ENCODE results near the gene TOMM40.

Gene TOMM40

GRCh38 chr19:44914433-44915206, 23.6 kb downstream of the TOMM40 start, which contains the start of gene APOC1:
TSS of gene APOC1 (plus strand) at chr19:44914608. CDS start at chr19:44914892, 284 bp downstream.
- H3K4me3 ChIP-seq = peak within 1 kb of the TSS; percentile 30 to 48 (median 36)
- H3K27ac ChIP-seq = peak within 1 kb of the TSS in 19 of 21 experiments; percentile 5 to 83 (median 57)

GRCh38 chr19:44924243-44924725, 33.2 kb downstream of the TOMM40 start:
- H3K27ac ChIP-seq = peak overlapping the region in 9 of 21 experiments; percentile 7 to 73 (median 47)
- no peak overlapping the region for H3K4me3 ChIP-seq

- H3K27ac ChIP-seq = peak overlapping the region in 15 of 21 experiments; percentile 7 to 73 (median 50)
Measured at GRCh38 chr19:44925114-44925891, 34.2 kb downstream of the TOMM40 start.

DNA sequence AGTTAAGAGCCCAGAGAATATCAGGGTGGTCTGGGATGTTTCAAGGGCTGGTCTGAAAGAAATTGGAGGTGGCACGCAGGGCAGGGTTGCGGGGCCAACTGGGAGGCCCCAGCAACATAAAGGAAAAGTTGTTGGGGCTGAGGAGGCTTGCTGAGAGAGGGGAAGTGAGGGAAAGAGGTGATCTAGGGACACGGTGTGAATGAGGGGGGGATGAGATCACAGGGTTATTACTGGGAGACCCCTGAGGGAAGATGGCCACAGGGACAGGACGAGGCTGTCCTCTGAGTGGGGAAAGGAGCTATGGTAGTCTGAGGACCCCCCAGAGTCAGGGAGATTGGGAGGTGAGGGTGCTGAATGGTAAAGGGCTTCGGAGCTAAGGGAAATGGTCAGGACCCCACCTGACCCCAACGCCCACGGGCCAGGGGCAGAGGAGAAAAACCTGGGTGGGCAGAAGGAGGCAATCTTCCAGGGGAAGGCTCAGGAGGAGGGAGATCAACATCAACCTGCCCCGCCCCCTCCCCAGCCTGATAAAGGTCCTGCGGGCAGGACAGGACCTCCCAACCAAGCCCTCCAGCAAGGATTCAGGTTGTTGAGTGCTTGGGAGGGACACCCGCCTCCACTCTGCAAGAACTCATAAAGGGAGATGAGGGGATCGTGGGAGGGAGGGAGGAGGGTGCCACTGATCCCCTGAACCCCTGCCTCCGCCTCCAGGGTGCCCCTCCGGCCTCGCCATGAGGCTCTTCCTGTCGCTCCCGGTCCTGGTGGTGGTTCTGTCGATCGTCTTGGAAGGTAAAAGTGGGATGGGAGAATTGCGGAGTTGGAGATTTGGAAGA, 35.4 kb downstream of the TOMM40 start:
- H3K27ac ChIP-seq = peak overlapping the region in 7 of 21 experiments; percentile 12 to 69 (median 30)
- peak overlapping the region in 2 of 7 experiments; percentile 11 to 22 for H3K4me3 ChIP-seq

More at GRCh38 chr19:44925114-44925891, 34.2 kb downstream of the TOMM40 start:
- H3K4me3 ChIP-seq = no peak overlapping the region

DNA sequence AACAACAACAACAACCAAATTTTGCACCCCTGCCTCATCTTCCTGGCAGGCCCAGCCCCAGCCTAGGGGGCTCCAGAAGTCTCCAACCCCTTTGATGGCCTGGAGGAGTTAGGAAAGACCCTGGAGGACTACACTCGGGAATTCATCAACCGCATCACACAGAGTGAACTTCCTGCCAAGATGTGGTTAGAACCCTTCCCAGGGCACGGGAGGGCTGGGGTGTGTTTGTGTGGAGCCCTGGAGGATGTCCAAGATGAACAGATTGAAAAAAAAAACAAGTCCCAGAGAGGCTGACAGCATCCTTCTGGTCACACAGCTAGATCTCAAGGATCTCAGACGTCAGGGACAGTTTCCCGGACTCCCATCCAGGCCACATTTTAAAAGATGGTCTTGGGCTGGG, 36.7 kb downstream of the TOMM40 start:
- no peak overlapping the region for H3K4me3 ChIP-seq
- H3K27ac ChIP-seq = no peak overlapping the region

- H3K27ac ChIP-seq = no peak overlapping the region
- H3K4me3 ChIP-seq = no peak overlapping the region
Measured at GRCh38 chr19:44930088-44930487, 39.0 kb downstream of the TOMM40 start.

DNA sequence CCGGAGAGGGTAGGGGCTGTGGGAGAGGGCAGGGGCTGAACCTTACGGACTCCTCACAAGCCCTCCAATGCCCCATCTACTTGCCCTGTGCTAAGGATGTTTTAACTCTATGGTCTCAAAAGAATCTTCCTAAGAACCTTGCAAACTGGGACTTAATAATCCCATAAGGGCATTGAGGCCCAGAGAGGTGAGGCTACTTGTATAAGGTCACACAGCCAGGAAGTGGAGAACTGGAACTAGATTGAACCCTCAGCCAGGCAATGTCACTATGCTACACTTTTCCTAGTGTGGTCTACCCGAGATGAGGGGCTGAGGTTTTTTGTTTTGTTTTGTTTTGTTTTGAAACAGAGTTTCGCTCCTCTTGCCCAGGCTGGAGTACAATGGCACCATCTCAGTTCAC, 40.5 kb downstream of the TOMM40 start:
- H3K27ac ChIP-seq = no peak overlapping the region

DNA sequence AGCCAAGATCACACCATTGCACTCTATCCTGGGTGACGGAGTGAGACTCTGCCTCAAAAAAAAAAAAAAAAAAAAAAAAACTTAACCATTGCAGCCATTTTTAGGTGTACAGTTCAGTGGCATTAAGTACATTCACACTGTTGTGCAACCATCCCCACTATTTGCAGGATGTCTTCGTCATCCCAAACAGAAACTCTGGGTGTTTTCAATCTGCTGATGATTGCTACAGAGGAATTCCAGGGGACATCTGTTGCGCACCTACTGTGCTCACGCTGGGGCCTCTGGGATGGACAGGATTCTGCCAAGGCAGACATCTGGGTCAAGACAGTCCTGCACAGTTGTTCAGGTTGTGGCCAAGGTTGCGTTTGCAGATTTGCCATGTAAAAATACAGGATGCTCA, 48.6 kb downstream of the TOMM40 start:
- Histone ChIP-seq H3K27ac (no peak overlapping the region), H3K4me3 (no peak overlapping the region)

More for the DNA sequence above, 40.5 kb downstream of the TOMM40 start:
- H3K4me3 ChIP-seq = no peak overlapping the region

GRCh38 chr19:44942067-44942571, 51.1 kb downstream of the TOMM40 start, which contains the start of gene APOC4:
TSS of gene APOC4 (plus strand) at chr19:44942237. CDS start at chr19:44942278, 41 bp downstream.
- Histone ChIP-seq H3K4me3 (no peak within 1 kb of the TSS), H3K27ac (no peak within 1 kb of the TSS)

DNA sequence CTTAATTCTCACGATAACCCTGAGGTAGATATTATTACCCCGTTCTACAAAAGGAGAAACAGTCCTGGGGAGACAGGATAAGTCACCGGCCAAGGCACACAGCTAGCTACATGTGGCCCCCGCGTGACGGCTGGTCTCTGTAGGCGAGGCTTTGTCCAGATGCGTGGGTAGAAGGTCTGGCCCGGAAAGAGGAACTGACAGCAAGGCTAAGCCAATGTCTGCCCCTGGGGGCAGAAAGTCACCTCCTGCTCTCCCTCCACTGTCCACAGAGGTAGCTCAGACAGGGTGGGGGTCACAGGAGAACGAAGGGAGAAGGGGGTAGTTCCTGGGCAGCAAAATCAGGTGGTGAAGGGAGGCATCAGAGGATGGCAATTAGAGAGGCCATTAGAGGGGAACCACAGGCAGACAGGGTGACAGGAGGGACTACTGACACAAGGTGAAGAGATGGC, 52.8 kb downstream of the TOMM40 start:
- peak overlapping the region in 2 of 21 experiments; percentile 16 to 54 for H3K27ac ChIP-seq
- no peak overlapping the region for H3K4me3 ChIP-seq

DNA sequence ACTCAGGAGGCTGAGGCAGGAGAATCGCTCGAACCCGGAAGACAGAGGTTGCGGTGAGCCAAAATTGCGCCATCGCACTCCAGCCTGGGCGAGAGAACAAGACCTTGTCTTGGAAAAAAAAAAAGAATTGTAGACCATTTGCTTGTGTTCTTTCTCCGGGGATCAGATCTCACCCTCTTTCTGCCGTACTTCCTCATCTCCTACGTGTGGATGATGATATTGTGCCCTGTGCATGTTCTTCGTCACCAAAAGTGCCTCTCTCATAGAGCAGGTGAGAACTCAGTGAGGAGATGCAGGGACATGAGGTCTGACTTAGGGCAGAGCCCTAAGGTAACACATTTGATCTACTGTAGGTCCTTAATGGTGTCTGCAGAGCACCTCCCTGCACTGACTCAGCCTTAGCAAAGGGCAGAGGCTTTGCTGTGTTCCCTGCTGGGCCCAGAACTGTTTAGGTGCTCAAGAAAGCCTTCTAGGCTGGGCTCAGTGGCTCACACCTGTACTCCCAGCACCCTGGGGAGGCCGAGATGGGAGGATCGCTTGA, 56.1 kb downstream of the TOMM40 start:
- no peak overlapping the region for H3K27ac ChIP-seq
- H3K4me3 ChIP-seq = no peak overlapping the region

DNA sequence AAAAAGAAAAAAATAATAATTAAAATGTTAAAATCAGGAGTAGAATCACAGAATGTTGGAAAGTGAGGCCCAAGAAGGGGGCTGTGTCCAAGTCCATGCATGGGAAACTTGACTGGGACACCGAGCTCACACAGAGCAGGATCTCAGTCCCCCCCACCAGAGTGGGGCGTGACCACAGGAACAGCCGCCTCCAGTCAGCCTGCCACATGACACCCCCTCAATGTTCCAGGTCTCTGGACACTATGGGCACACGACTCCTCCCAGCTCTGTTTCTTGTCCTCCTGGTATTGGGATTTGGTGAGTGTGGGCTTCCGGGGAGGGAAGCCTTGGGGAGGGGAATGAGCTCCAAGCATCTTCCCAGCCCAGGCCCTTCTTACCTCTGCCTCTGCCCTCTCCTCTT, 57.2 kb downstream of the TOMM40 start:
- no peak overlapping the region for H3K4me3 ChIP-seq
- no peak overlapping the region for H3K27ac ChIP-seq

- no peak overlapping the region for H3K27ac ChIP-seq
- no peak overlapping the region for H3K4me3 ChIP-seq
Measured at GRCh38 chr19:44948763-44949374, 57.8 kb downstream of the TOMM40 start.

- H3K27ac ChIP-seq = no peak overlapping the region
- no peak overlapping the region for H3K4me3 ChIP-seq
Measured at GRCh38 chr19:44949550-44949949, 58.5 kb downstream of the TOMM40 start.

DNA sequence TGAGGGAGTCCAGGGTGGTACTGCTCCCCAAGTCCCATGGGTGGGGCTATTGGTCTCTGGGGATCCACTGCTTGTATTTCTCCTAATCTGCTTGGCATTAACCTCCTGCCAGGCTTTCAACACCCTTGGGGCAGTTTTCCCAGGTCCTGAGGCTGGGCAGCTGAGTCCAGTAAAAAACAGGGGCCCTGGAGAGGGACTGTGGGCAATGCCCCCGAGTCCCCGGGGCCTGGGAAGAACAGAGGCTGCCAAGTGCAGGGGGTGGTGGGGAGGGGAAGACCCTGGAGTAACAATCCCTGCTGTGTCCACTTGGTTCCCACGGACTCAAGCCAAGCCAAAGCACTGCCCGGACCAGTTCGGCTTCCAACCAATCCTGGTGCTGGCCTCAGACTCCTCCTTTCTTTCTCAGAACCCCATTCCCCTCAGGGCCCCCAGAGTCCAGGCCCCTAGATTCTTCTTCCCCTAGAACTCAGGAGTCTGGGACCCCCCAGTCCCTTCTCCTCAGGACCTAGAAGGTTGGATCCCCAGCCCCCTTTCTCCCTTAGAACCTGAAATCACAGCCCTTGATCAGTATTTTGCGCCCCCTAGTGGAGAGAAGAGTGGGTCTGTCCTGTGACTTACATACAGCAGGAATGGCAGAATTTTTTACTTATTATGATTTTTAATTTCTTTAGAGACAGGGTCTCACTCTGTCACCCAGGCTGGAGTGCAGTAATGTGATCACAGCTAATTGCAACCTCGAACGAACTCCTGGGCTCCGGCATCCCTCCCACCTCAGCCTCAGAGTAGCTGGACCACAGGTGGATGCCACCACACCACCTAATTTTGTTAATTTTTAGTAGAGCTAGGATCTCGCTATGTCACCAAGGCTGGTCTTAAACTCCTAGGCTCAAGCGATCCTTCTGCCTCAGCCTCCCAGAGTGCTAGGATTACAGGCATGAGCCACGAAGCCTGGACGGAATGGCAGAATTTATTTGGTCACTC, 60.4 kb downstream of the TOMM40 start:
- Histone ChIP-seq H3K27ac (peak overlapping the region in 13 of 21 experiments; percentile 9 to 75 (median 50)), H3K4me3 (no peak overlapping the region)

Data from skin epidermis (tissue), 12 donors.